HEK293 (cell line): ENCODE results near the gene SPTBN5.

Experiments
- CTCF ChIA-PET: fragments of 350-600 bp; formaldehyde crosslinking; extraction: SDS; loops from one replicate; lab custom pipeline; 2021; ENCODE audit warnings: antibody characterized with exemption; lab: Yijun Ruan, JAX
- POLR2A ChIA-PET: fragments of 300-600 bp; formaldehyde crosslinking; extraction: SDS; loops from one replicate; lab custom pipeline; 2020; ENCODE audit warnings: antibody characterized with exemption, inconsistent platforms; lab: Yijun Ruan, JAX
- H3K27ac ChIP-seq: fragments of 200-500 bp; sonication (Bioruptor generic); 2 replicates; pipeline ENCODE4 v1.5.1; 2014; ENCODE audit warnings: low read depth, low read length, control low read depth, inconsistent platforms; ENCODE audit errors: extremely low read depth
- H3K36me3 ChIP-seq, 2 experiments: fragments of 200-500 bp in 1 of 2; sonication (Bioruptor generic) in 1 of 2; 1 replicate in 1 of 2; 2 replicates in 1 of 2; pipeline ENCODE4 v1.5.1; 2014 to 2017; ENCODE audit warnings: inconsistent platforms in 2 of 2, low read length in 2 of 2; ENCODE audit not compliant: control insufficient read depth in 2 of 2, insufficient read depth in 1 of 2
- H3K4me1 ChIP-seq: fragments of 200-500 bp; sonication (Bioruptor generic); 2 replicates; pipeline ENCODE4 v1.5.1; 2014; ENCODE audit warnings: mild to moderate bottlenecking, low read length, inconsistent platforms; ENCODE audit not compliant: control insufficient read depth, insufficient read depth
- H3K4me3 ChIP-seq: 2 replicates; pipeline ENCODE4 v1.5.1; 2011; ENCODE audit warnings: low read depth, mild to moderate bottlenecking, control low read depth, low read length, moderate library complexity
- H3K9me3 ChIP-seq: fragments of 200-500 bp; sonication (Bioruptor generic); 2 replicates; pipeline ENCODE4 v1.5.1; 2014; ENCODE audit warnings: low read depth, low read length, inconsistent platforms; ENCODE audit not compliant: control insufficient read depth, insufficient read depth
- AEBP2 ChIP-seq: fragments of 450-650 bp; formaldehyde crosslinking; IDR thresholded peaks from 2 replicates; pipeline ENCODE4 v1.5.1; 2016; ENCODE audit warnings: missing biosample characterization, missing genetic modification characterization, borderline replicate concordance
- EGR2 ChIP-seq: fragments of 450-650 bp; formaldehyde crosslinking; IDR thresholded peaks from 2 replicates; pipeline ENCODE4 v1.5.1; 2016; ENCODE audit warnings: low read depth, missing biosample characterization, missing genetic modification characterization
- FEZF1 ChIP-seq: fragments of 450-650 bp; formaldehyde crosslinking; IDR thresholded peaks from 2 replicates; pipeline ENCODE4 v1.5.1; 2016; ENCODE audit warnings: missing biosample characterization, missing genetic modification characterization
- IKZF3 ChIP-seq: fragments of 450-650 bp; IDR thresholded peaks from 2 replicates; pipeline ENCODE4 v1.5.0; 2018; ENCODE audit warnings: missing biosample characterization, mild to moderate bottlenecking, missing genetic modification characterization, moderate library complexity
- MZF1 ChIP-seq: fragments of 450-650 bp; formaldehyde crosslinking; IDR thresholded peaks from 2 replicates; pipeline ENCODE4 v1.5.1; 2017; ENCODE audit warnings: missing biosample characterization, missing genetic modification characterization, borderline replicate concordance
- OSR2 ChIP-seq: fragments of 450-650 bp; formaldehyde crosslinking; IDR thresholded peaks from 2 replicates; pipeline ENCODE4 v1.5.1; 2016; ENCODE audit warnings: missing biosample characterization, missing genetic modification characterization
- PRDM1 ChIP-seq: fragments of 450-650 bp; formaldehyde crosslinking; IDR thresholded peaks from 2 replicates; pipeline ENCODE4; 2016; ENCODE audit warnings: missing biosample characterization, missing genetic modification characterization
- PRDM4 ChIP-seq: fragments of 450-650 bp; formaldehyde crosslinking; IDR thresholded peaks from 2 replicates; pipeline ENCODE4 v1.5.1; 2017; ENCODE audit warnings: missing biosample characterization, missing genetic modification characterization
- RBAK ChIP-seq: fragments of 450-650 bp; formaldehyde crosslinking; IDR thresholded peaks from 2 replicates; pipeline ENCODE4 v1.5.1; 2016; ENCODE audit warnings: missing biosample characterization, missing genetic modification characterization
- SCRT1 ChIP-seq: fragments of 450-650 bp; formaldehyde crosslinking; IDR thresholded peaks from 2 replicates; pipeline ENCODE4 v1.5.1; 2016; ENCODE audit warnings: missing biosample characterization, missing genetic modification characterization, borderline replicate concordance
- SP3 ChIP-seq: fragments of 450-650 bp; formaldehyde crosslinking; IDR thresholded peaks from 2 replicates; pipeline ENCODE4 v1.5.1; 2016; ENCODE audit warnings: missing biosample characterization, missing genetic modification characterization
- ZFHX2 ChIP-seq: fragments of 450-650 bp; formaldehyde crosslinking; conservative IDR thresholded peaks from 2 replicates; pipeline ENCODE4 v1.5.1; 2016; ENCODE audit warnings: missing biosample characterization, missing genetic modification characterization
- ZNF132 ChIP-seq: fragments of 450-650 bp; formaldehyde crosslinking; IDR thresholded peaks from 2 replicates; pipeline ENCODE4 v1.5.1; 2017; ENCODE audit warnings: missing biosample characterization, missing genetic modification characterization, borderline replicate concordance
- ZNF174 ChIP-seq: fragments of 450-650 bp; formaldehyde crosslinking; IDR thresholded peaks from 2 replicates; pipeline ENCODE4 v1.5.0; 2017; ENCODE audit warnings: missing biosample characterization, mild to moderate bottlenecking, missing genetic modification characterization
- ZNF404 ChIP-seq: fragments of 450-650 bp; formaldehyde crosslinking; IDR thresholded peaks from 2 replicates; pipeline ENCODE4 v1.5.1; 2017; ENCODE audit warnings: missing biosample characterization, missing genetic modification characterization
- ZNF416 ChIP-seq: fragments of 450-650 bp; formaldehyde crosslinking; IDR thresholded peaks from 2 replicates; pipeline ENCODE4 v1.5.1; 2016; ENCODE audit warnings: missing biosample characterization, missing genetic modification characterization
- ZNF600 ChIP-seq: fragments of 450-650 bp; formaldehyde crosslinking; IDR thresholded peaks from 2 replicates; pipeline ENCODE4 v1.5.1; 2016; ENCODE audit warnings: missing biosample characterization, missing genetic modification characterization
- TF ChIP-seq, protein P1 (sequence below): fragments of 450-650 bp; formaldehyde crosslinking; IDR thresholded peaks from 2 replicates; pipeline ENCODE4 v1.5.1; 2016; ENCODE audit warnings: missing biosample characterization, missing genetic modification characterization
- TF ChIP-seq, protein P2 (sequence below): fragments of 450-650 bp; formaldehyde crosslinking; IDR thresholded peaks from 2 replicates; pipeline ENCODE4 v1.5.1; 2016; ENCODE audit warnings: missing biosample characterization, missing genetic modification characterization, borderline replicate concordance
- TF ChIP-seq, protein P3 (sequence below): fragments of 450-650 bp; formaldehyde crosslinking; IDR thresholded peaks from 2 replicates; pipeline ENCODE4; 2016; ENCODE audit warnings: missing biosample characterization, missing genetic modification characterization

Gene SPTBN5

DNA sequence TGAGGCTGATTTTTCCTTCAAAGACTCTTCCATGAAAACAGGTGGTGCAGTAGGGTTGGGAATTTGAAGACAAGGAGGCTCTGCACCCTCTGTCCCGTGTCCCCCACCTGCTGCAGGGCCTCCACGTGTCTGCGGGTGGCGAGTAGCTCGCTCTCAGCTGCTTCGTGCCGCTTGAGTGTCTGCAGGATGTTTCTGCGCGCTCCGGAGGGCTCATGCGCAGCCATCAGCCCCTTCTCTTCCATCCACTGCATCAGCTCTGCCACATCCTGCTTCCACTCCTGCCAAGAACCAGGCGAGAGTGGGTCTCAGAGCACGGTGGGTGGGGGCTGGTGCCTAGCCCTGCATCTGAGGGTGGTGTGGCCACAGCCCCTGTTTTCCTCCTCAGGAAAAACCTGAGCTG, 17.8 kb downstream of the SPTBN5 start:
- Histone ChIP-seq H3K27ac (no peak overlapping the region), H3K4me1 (no peaks in the 10 kb centered on the region), H3K4me3 (no peak overlapping the region), H3K36me3 (no peaks in the 10 kb centered on the region), H3K9me3 (no peaks in the 10 kb centered on the region)
- CTCF ChIA-PET: interaction anchor here (1.4 kb wide), 1 partner anchor 29 kb away, joined by 4 read pairs; no protein-coding TSS in a partner anchor
- TF ChIP-seq, protein P1, sequence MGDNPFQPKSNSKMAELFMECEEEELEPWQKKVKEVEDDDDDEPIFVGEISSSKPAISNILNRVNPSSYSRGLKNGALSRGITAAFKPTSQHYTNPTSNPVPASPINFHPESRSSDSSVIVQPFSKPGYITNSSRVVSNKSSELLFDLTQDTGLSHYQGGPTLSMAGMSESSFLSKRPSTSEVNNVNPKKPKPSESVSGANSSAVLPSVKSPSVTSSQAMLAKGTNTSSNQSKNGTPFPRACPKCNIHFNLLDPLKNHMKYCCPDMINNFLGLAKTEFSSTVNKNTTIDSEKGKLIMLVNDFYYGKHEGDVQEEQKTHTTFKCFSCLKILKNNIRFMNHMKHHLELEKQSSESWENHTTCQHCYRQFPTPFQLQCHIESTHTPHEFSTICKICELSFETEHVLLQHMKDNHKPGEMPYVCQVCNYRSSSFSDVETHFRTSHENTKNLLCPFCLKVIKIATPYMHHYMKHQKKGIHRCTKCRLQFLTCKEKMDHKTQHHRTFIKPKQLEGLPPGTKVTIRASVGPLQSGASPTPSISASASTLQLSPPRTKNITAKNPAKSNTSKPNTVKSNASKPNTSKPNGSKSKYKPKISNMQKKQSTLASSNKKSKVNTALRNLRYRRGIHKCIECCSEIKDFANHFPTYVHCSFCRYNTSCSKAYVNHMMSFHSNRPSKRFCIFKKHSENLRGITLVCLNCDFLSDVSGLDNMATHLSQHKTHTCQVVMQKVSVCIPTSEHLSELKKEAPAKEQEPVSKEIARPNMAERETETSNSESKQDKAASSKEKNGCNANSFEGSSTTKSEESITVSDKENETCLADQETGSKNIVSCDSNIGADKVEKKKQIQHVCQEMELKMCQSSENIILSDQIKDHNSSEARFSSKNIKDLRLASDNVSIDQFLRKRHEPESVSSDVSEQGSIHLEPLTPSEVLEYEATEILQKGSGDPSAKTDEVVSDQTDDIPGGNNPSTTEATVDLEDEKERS: no peak
- TF ChIP-seq ZNF416 (tag by site-specific recombination): no peak
- TF ChIP-seq ZFHX2: no peak
- TF ChIP-seq ZNF600 (tag by site-specific recombination): 0 out of 2 replicates have a peak, but pooled peaks have one; percentile 9
- no peak for TF ChIP-seq ZNF404 (tag by site-specific recombination)
- TF ChIP-seq SP3 (tag by site-specific recombination): no peak
- no peak for TF ChIP-seq EGR2
- TF ChIP-seq, protein P2, sequence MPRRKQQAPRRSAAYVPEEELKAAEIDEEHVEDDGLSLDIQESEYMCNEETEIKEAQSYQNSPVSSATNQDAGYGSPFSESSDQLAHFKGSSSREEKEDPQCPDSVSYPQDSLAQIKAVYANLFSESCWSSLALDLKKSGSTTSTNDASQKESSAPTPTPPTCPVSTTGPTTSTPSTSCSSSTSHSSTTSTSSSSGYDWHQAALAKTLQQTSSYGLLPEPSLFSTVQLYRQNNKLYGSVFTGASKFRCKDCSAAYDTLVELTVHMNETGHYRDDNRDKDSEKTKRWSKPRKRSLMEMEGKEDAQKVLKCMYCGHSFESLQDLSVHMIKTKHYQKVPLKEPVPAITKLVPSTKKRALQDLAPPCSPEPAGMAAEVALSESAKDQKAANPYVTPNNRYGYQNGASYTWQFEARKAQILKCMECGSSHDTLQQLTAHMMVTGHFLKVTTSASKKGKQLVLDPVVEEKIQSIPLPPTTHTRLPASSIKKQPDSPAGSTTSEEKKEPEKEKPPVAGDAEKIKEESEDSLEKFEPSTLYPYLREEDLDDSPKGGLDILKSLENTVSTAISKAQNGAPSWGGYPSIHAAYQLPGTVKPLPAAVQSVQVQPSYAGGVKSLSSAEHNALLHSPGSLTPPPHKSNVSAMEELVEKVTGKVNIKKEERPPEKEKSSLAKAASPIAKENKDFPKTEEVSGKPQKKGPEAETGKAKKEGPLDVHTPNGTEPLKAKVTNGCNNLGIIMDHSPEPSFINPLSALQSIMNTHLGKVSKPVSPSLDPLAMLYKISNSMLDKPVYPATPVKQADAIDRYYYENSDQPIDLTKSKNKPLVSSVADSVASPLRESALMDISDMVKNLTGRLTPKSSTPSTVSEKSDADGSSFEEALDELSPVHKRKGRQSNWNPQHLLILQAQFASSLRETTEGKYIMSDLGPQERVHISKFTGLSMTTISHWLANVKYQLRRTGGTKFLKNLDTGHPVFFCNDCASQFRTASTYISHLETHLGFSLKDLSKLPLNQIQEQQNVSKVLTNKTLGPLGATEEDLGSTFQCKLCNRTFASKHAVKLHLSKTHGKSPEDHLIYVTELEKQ (tag by site-specific recombination): no peak
- POLR2A ChIA-PET: no interaction called here

DNA sequence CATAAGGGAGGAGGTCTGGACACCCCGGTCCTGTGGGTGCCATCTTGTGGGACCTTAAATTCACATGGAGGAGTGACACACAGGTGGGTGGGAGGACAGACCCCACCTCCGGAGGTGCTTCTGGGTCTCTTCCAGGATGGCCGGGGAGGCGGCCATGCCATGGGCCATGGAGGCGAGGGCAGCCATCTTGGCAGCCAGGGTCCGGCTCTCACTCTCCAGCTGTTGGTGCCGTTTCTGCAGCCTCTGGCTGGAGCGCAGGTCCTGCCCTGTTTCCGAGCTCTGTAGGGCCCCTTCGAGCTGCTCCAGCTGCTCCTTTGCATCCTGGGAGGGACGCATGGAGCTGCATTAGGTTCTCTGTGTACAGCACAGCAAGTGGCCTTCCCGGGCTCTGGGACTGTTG, 19.1 kb downstream of the SPTBN5 start:
- no peak overlapping the region for H3K27ac ChIP-seq
- H3K9me3 ChIP-seq: no peaks in the 10 kb centered on the region
- H3K4me1 ChIP-seq: no peaks in the 10 kb centered on the region
- ChIA-PET CTCF (no interaction called here), POLR2A (no interaction called here)
- TF ChIP-seq AEBP2 (tag by site-specific recombination): no peak
- TF ChIP-seq FEZF1 (tag by site-specific recombination): no peak
- TF ChIP-seq RBAK: no peak
- no peak for TF ChIP-seq ZNF132
- no peak for TF ChIP-seq MZF1 (tag by site-specific recombination)
- no peak for TF ChIP-seq SCRT1
- no peak overlapping the region for H3K4me3 ChIP-seq
- H3K36me3 ChIP-seq: no peaks in the 10 kb centered on the region

DNA sequence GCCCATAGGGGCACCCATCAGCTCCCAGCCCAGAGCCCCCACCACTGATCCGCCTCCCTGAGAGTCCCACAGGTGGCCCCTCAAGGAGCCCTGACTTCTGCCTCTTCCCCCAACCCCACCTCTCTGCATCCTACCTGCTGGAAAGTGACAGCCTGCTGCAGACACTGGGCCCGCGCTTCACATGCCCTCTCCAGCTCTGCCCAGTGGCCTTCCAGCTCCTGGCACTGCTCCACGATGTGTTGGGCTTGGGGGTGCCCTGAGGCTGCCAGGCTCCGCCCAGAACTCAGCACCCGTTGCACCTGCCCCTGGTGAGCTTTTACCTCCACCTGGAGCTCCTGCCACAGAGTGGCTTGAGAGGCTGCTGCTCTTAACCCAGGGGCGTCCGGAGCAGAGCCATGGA, 20.1 kb downstream of the SPTBN5 start:
- ChIA-PET CTCF (no interaction called here), POLR2A (no interaction called here)
- TF ChIP-seq PRDM4 (tag by site-specific recombination): no peak
- no peak for TF ChIP-seq IKZF3 (tag by site-specific recombination)
- no peak for TF ChIP-seq ZNF174 (tag by site-specific recombination)
- no peak for TF ChIP-seq PRDM1
- TF ChIP-seq, protein P3, sequence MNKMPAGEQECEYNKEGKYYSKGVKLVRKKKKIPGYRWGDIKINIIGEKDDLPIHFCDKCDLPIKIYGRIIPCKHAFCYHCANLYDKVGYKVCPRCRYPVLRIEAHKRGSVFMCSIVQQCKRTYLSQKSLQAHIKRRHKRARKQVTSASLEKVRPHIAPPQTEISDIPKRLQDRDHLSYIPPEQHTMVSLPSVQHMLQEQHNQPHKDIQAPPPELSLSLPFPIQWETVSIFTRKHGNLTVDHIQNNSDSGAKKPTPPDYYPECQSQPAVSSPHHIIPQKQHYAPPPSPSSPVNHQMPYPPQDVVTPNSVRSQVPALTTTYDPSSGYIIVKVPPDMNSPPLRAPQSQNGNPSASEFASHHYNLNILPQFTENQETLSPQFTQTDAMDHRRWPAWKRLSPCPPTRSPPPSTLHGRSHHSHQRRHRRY (tag by site-specific recombination): no peak
- TF ChIP-seq OSR2: no peak

More for the DNA sequence above, 20.1 kb downstream of the SPTBN5 start:
- no peak overlapping the region for H3K4me3 ChIP-seq
- no peak overlapping the region for H3K27ac ChIP-seq
- no peaks in the 10 kb centered on the region for H3K4me1 ChIP-seq
- no peaks in the 10 kb centered on the region for H3K9me3 ChIP-seq
- no peaks in the 10 kb centered on the region for H3K36me3 ChIP-seq
